HG03521 (cell line): ENCODE results near the gene FUCA2.
"Not testable (repeated sequence)": the region's sequence is repeated elsewhere in the genome, so short reads cannot be mapped to it uniquely, and the experiment has no call there.

Experiments used
- ATAC-seq: cut with Tn5 transposase; IDR thresholded peaks from one replicate; pipeline ENCODE4 v1.9.1; 2021; ENCODE audit warnings: mild to moderate bottlenecking, moderate library complexity; ENCODE audit not compliant: unreplicated experiment

FUCA2 gene

GRCh38 chr6:143449082-143449713, 62.3 kb downstream of the FUCA2 start:
- ATAC-seq, result no peak

GRCh38 chr6:143447865-143448264, 63.7 kb downstream of the FUCA2 start:
- ATAC-seq, result not testable (repeated sequence)
